Measurements from ENCODE around the gene PRPH. TPM values are rescaled to one million over a fixed set of nuclear protein-coding genes. Genes with fewer than 3 reads are reported as not detected.

Gene PRPH
- total and polyA plus RNA-seq, 9 donors, result 0.15 to 1.8 (median 0.34) TPM

- H3K9me3 ChIP-seq, result no peaks in the 10 kb centered on the region
- intact Hi-C loops (cut with DNase I), result no loop called here
- no peak for TF ChIP-seq EP300 (IDR thresholded peaks at IDR 0.05)
- TF ChIP-seq, protein P1, sequence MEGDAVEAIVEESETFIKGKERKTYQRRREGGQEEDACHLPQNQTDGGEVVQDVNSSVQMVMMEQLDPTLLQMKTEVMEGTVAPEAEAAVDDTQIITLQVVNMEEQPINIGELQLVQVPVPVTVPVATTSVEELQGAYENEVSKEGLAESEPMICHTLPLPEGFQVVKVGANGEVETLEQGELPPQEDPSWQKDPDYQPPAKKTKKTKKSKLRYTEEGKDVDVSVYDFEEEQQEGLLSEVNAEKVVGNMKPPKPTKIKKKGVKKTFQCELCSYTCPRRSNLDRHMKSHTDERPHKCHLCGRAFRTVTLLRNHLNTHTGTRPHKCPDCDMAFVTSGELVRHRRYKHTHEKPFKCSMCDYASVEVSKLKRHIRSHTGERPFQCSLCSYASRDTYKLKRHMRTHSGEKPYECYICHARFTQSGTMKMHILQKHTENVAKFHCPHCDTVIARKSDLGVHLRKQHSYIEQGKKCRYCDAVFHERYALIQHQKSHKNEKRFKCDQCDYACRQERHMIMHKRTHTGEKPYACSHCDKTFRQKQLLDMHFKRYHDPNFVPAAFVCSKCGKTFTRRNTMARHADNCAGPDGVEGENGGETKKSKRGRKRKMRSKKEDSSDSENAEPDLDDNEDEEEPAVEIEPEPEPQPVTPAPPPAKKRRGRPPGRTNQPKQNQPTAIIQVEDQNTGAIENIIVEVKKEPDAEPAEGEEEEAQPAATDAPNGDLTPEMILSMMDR (IDR thresholded peaks at IDR 0.05), result no peak
- TF ChIP-seq POLR2A (IDR thresholded peaks at IDR 0.05), result no peak
- no peak for DNase-seq
- no peaks in the 10 kb centered on the region for H3K27me3 ChIP-seq
- peaks cover 15% of the 10 kb centered on the region for H3K4me1 ChIP-seq (ENCODE audit: insufficient read depth)
- no peaks in the 10 kb centered on the region for H3K36me3 ChIP-seq
- 46 to 55% (median 50%) methylated on average over 11 of the region's 11 CpGs for WGBS, 3 donors
- no peak overlapping the region for H3K4me3 ChIP-seq
- H3K27ac ChIP-seq, result peak overlapping the region in 1 of 2 donors; percentile 36
Observed at GRCh38 chr12:49260571-49261363, 34.2 kb upstream of the PRPH start.

GRCh38 chr12:49261721-49262120, 33.2 kb upstream of the PRPH start:
- intact Hi-C loops (cut with DNase I), result no loop called here
- TF ChIP-seq EP300 (IDR thresholded peaks at IDR 0.05) (no peak), POLR2A (IDR thresholded peaks at IDR 0.05) (no peak)
- TF ChIP-seq, protein P1 (IDR thresholded peaks at IDR 0.05), result no peak
- peaks cover 13% of the 10 kb centered on the region for H3K4me1 ChIP-seq (ENCODE audit: insufficient read depth)
- no peak overlapping the region for H3K27ac ChIP-seq
- H3K36me3 ChIP-seq, result no peaks in the 10 kb centered on the region
- H3K4me3 ChIP-seq, result no peak overlapping the region
- WGBS, 3 donors, result 77 to 83% (median 79%) methylated on average over 2 of the region's 2 CpGs
- no peaks in the 10 kb centered on the region for H3K9me3 ChIP-seq
- no peak for DNase-seq
- no peaks in the 10 kb centered on the region for H3K27me3 ChIP-seq

- no peaks in the 10 kb centered on the region for H3K36me3 ChIP-seq
- no peak overlapping the region for H3K27ac ChIP-seq
- H3K27me3 ChIP-seq, result no peaks in the 10 kb centered on the region
- no peak for DNase-seq
- 43 to 54% (median 53%) methylated on average over 5 of the region's 5 CpGs for WGBS, 3 donors
- no peak for TF ChIP-seq EP300 (IDR thresholded peaks at IDR 0.05)
- TF ChIP-seq, protein P1 (IDR thresholded peaks at IDR 0.05), result no peak
- TF ChIP-seq POLR2A (IDR thresholded peaks at IDR 0.05), result no peak
- no peak overlapping the region for H3K4me3 ChIP-seq
- intact Hi-C loops (cut with DNase I), result no loop called here
- no peaks in the 10 kb centered on the region for H3K9me3 ChIP-seq
- peaks cover 15% of the 10 kb centered on the region for H3K4me1 ChIP-seq (ENCODE audit: insufficient read depth)
Observed at GRCh38 chr12:49263400-49263763, 31.6 kb upstream of the PRPH start.

- Histone ChIP-seq H3K4me3 (peak overlapping the region; percentile 70), H3K27ac (peak overlapping the region; percentile 52 to 66), H3K27me3 (no peaks in the 10 kb centered on the region), H3K4me1 (ENCODE audit: insufficient read depth) (peaks cover 13% of the 10 kb centered on the region), H3K36me3 (no peaks in the 10 kb centered on the region), H3K9me3 (no peaks in the 10 kb centered on the region)
- DNase-seq, result no peak
- intact Hi-C loops (cut with DNase I), result no loop called here
- 0 to 1% (median 0%) methylated on average over 30 to 35 of the region's 35 CpGs for WGBS, 3 donors
- TF ChIP-seq, protein P1 (IDR thresholded peaks at IDR 0.05), result peak in 1 of 3 donors; percentile 13
- no peak for TF ChIP-seq EP300 (IDR thresholded peaks at IDR 0.05)
Observed at GRCh38 chr12:49264466-49264872, 30.5 kb upstream of the PRPH start.
